ENCODE measurements around the gene TTC16.

TTC16 gene, protein sequence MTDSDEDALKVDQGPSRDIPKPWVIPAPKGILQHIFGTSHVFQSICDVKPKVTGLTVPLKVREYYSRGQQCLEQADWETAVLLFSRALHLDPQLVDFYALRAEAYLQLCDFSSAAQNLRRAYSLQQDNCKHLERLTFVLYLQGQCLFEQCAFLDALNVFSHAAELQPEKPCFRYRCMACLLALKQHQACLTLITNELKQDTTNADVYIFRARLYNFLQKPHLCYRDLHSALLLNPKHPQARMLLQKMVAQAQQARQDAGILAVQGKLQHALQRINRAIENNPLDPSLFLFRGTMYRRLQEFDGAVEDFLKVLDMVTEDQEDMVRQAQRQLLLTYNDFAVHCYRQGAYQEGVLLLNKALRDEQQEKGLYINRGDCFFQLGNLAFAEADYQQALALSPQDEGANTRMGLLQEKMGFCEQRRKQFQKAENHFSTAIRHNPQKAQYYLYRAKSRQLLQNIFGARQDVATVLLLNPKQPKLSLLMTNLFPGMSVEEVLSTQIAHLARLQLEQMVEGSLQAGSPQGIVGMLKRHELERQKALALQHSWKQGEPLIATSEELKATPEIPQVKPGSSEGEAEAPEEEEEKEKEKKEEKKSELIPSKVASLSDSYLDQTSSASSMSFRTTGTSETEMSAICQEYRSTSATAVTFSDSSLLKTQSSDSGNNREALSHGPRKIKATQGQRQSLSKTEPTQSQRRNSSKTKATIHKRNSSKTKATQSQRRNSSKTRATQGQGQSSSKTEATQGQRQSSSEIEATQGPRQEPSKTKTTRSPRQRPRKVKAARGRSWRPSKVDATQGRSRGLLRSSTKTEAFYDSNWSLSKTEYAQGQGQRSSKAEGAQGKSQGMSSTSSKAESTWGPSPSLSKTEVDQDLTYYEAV

DNA sequence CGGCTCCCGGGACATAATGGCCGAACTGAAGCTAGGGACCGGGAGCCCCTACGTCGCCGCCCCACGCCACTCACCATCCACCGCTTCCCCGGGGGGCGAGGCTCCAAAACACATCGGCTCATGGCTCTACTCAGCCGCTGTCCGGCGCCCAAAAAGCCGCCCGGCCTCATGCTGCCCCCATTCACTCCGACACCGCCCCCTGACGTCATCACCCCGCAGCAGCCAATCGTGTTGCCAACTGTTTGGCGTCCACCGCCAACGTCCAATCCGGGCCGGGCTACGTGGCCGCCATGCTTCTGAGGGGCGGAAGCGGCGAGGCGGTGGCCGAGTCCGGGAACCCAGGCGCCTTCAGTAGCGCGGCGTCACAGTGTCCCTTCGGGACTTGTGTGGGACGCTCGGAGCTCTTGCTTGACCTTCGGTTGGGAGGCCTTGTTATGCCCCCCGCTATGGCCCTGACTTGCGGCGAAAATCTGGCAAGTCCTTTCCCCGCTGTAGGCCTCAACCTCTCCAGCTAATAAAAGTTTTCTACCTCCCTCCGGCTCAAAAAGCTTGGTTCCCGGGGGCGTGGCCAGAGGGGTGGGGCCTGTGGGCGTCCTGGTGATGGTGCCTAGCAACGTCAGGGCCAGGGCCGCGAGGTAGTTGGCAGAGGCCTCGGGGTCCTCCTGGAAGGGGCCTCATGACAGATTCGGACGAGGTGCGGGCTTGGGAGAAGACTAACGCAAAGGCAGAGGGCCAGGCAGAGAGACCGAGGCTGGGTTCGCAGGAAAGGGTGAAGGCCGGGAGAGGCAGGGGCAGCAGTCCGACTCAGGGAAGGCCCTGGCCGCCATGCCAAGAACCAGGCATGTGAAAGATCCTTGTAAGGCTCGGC lies at the start of gene TTC16, which contains the start of gene PTRH1:
Gene TTC16, plus strand, starts transcription at position 610 of the 868 bp plus-strand sequence. Its CDS starts 67 bp downstream, at position 677.
Gene PTRH1, minus strand, starts transcription at position 194 of the 868 bp plus-strand sequence. Its CDS starts 24 bp downstream, at position 170.
- H3K27ac ChIP-seq: peak within 1 kb of the TSS; percentile 57
- no peaks in the 10 kb centered on the region for H3K9me3 ChIP-seq
- H3K4me2 ChIP-seq: peak within 1 kb of the TSS; percentile 95
- no peaks in the 10 kb centered on the region for H3K36me3 ChIP-seq
- H3K27me3 ChIP-seq: no peaks in the 10 kb centered on the region
- H3K9ac ChIP-seq: peak within 1 kb of the TSS; percentile 80
- peaks cover 76% of the 10 kb centered on the region for H3K4me1 ChIP-seq
- H3K4me3 ChIP-seq: peak within 1 kb of the TSS; percentile 79
- H4K20me1 ChIP-seq: peaks cover 39% of the 10 kb centered on the region
- TF ChIP-seq Cebpa-rat (IDR thresholded peaks at IDR 0.05): no peak

GRCh38 chr9:127667127-127667844 lies 48.6 kb upstream of the TTC16 start:
- Histone ChIP-seq H3K36me3 (peaks cover 39% of the 10 kb centered on the region), H3K4me2 (no peak overlapping the region), H4K20me1 (no peaks in the 10 kb centered on the region), H3K9me3 (no peaks in the 10 kb centered on the region), H3K27ac (no peak overlapping the region), H3K4me1 (no peaks in the 10 kb centered on the region), H3K27me3 (no peaks in the 10 kb centered on the region), H3K9ac (no peak overlapping the region), H3K4me3 (no peak overlapping the region)
- no peak for TF ChIP-seq Cebpa-rat (IDR thresholded peaks at IDR 0.05)

DNA sequence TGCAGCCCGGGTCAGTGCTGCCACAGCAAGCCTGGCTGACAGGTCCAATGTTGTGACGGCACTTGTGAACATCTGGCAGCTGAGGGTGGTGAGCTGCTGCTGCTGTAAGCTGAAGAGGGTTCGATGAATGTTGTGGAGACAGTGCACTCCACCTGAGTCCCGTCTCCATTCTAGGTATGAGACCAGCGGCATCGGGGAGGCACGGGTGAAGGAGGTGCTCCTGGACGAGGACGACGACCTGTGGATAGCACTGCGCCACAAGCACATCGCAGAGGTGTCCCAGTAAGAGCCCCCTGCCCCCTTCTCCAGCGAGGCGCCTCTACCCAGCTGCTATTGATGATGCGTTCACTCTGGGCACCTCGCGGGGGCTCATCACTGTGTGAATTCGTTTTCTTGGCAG lies 48.0 kb upstream of the TTC16 start:
- H3K4me1 ChIP-seq: no peaks in the 10 kb centered on the region
- H3K9ac ChIP-seq: no peak overlapping the region
- no peaks in the 10 kb centered on the region for H3K9me3 ChIP-seq
- H3K36me3 ChIP-seq: peaks cover 41% of the 10 kb centered on the region
- H3K4me3 ChIP-seq: no peak overlapping the region
- no peak for TF ChIP-seq Cebpa-rat (IDR thresholded peaks at IDR 0.05)
- H4K20me1 ChIP-seq: no peaks in the 10 kb centered on the region
- H3K4me2 ChIP-seq: no peak overlapping the region
- H3K27me3 ChIP-seq: no peaks in the 10 kb centered on the region
- H3K27ac ChIP-seq: no peak overlapping the region

DNA sequence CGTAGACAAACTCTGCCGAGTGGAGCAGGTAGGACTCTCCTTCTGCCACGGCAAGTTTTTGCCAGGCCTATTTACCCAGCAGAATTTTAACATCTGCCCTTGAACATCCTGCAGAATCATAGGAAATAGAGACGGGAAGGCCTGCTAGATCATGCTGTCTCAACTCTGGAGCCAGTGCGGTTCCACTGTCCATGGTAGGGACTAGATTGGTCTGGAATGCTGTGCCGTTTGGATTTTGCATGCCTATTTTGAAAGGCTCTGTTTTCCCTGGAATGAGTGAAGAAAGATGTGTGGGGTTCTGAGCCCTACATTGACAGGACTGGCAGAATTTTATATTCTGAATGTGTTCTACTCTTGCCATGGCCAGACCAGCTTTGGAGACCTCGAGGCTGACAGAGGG lies 42.6 kb upstream of the TTC16 start:
- Histone ChIP-seq H3K9me3 (no peaks in the 10 kb centered on the region), H4K20me1 (no peaks in the 10 kb centered on the region), H3K36me3 (peaks cover 37% of the 10 kb centered on the region; the same call in 1 of the 2 replicates), H3K4me2 (no peak overlapping the region), H3K4me1 (peaks cover 10% of the 10 kb centered on the region), H3K27me3 (no peaks in the 10 kb centered on the region), H3K27ac (no peak overlapping the region), H3K4me3 (no peak overlapping the region), H3K9ac (no peak overlapping the region)
- no peak for TF ChIP-seq Cebpa-rat (IDR thresholded peaks at IDR 0.05)

GRCh38 chr9:127676638-127677037 lies 39.2 kb upstream of the TTC16 start:
- peaks cover 20% of the 10 kb centered on the region for H3K4me1 ChIP-seq
- no peak for TF ChIP-seq Cebpa-rat (IDR thresholded peaks at IDR 0.05)
- no peaks in the 10 kb centered on the region for H3K9me3 ChIP-seq
- no peak overlapping the region for H3K27ac ChIP-seq
- no peak overlapping the region for H3K4me3 ChIP-seq
- no peak overlapping the region for H3K9ac ChIP-seq
- no peaks in the 10 kb centered on the region for H4K20me1 ChIP-seq
- H3K4me2 ChIP-seq: no peak overlapping the region
- H3K36me3 ChIP-seq: peaks cover 61% of the 10 kb centered on the region; the same call in 1 of the 2 replicates
- no peaks in the 10 kb centered on the region for H3K27me3 ChIP-seq

DNA sequence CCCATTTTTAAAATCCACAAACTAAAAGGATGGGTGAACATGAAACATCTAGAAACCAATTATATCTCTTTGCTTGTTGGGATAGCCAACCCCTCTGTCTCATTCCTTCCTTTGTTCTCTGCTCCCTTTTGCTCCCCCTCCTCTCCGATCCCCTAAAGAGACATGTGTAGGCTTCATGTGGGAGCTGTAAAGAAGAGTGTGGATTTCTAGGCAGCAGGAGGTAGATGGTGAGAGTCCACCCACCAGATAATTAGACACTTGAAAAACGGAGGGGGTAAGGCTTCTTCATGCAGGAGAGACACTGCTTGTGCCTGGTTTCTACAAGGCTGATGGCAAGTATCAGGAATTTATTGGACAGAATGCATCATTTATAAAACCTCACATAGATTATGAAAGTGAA lies 36.4 kb upstream of the TTC16 start:
- peaks cover 70% of the 10 kb centered on the region; the same call in 1 of the 2 replicates for H3K36me3 ChIP-seq
- peaks cover 17% of the 10 kb centered on the region for H3K4me1 ChIP-seq
- H3K4me3 ChIP-seq: no peak overlapping the region
- no peak overlapping the region for H3K4me2 ChIP-seq
- no peaks in the 10 kb centered on the region for H3K9me3 ChIP-seq
- no peaks in the 10 kb centered on the region for H3K27me3 ChIP-seq
- no peak overlapping the region for H3K9ac ChIP-seq
- TF ChIP-seq Cebpa-rat (IDR thresholded peaks at IDR 0.05): no peak
- H4K20me1 ChIP-seq: no peaks in the 10 kb centered on the region
- H3K27ac ChIP-seq: no peak overlapping the region

DNA sequence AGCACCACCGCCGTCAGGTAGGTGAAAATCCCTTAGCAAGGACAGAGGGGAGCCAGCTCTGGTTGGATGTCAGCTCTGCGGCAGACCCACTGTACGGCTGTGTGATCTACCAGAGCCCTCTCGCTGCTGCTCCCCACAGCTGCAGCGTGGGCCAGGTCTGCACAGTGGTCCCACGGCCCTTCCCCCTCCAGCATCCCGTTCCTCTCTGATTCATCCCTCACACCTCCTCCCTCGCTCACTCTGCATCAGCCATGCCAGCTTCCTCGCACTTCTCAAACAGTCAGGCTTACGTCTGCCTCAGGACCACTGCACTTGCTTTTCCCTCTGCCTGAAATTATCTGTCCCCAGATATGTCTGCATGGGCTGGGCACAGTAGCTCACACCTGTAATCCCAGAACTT lies 35.7 kb upstream of the TTC16 start:
- Histone ChIP-seq H3K4me1 (peaks cover 10% of the 10 kb centered on the region; the same call in 1 of the 2 replicates), H3K4me2 (no peak overlapping the region), H3K36me3 (peaks cover 70% of the 10 kb centered on the region; the same call in 1 of the 2 replicates), H3K9me3 (no peaks in the 10 kb centered on the region), H3K27ac (no peak overlapping the region), H3K9ac (no peak overlapping the region), H3K4me3 (no peak overlapping the region), H4K20me1 (no peaks in the 10 kb centered on the region), H3K27me3 (no peaks in the 10 kb centered on the region)
- TF ChIP-seq Cebpa-rat (IDR thresholded peaks at IDR 0.05): no peak

DNA sequence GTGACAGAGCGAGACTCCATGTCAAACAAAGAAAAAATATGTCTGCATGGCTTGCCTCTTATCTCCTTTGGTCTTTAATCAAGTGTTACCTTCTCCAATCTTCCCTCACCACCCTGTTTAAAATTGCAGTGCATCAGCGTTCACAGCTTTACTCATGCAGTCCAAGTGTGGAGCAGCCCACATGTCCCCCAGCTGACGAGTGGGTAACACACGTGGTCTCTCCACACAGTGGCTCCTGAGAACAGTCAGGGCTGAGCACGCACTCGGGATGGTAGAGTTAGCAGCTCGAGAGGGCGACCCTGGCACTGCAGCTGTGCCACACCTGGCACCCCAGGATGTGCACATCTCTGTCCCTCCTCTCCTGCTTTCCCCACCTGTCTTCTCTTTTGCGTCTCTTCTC lies 35.0 kb upstream of the TTC16 start:
- H3K9ac ChIP-seq: no peak overlapping the region
- H3K27me3 ChIP-seq: no peaks in the 10 kb centered on the region
- peak overlapping the region; percentile 31 for H3K4me2 ChIP-seq
- TF ChIP-seq Cebpa-rat (IDR thresholded peaks at IDR 0.05): no peak
- no peak overlapping the region for H3K4me3 ChIP-seq
- no peak overlapping the region for H3K27ac ChIP-seq
- no peaks in the 10 kb centered on the region for H4K20me1 ChIP-seq
- peaks cover 10% of the 10 kb centered on the region; the same call in 1 of the 2 replicates for H3K4me1 ChIP-seq
- peaks cover 65% of the 10 kb centered on the region; the same call in 1 of the 2 replicates for H3K36me3 ChIP-seq
- H3K9me3 ChIP-seq: no peaks in the 10 kb centered on the region

Data from BLaER1 (cell line).